ENCODE results near the gene SPATA25. TPM values are rescaled to one million over a fixed set of nuclear protein-coding genes. Genes with fewer than 3 reads are reported as not detected.

SPATA25 gene
- total RNA-seq, 2 experiments from 2014 or later: 0.49 to 1.3 TPM

- DNase-seq (no peak), ATAC-seq (ENCODE audit: poor library complexity) (no peak)
- Histone ChIP-seq H3K9me3 (ENCODE audit: control insufficient read depth in 1 of 2, insufficient read depth in 1 of 2, low read length in 2 of 2) (no peaks in the 10 kb centered on the region), H3K36me3 (ENCODE audit: insufficient read depth, low read length) (peaks cover 37% of the 10 kb centered on the region), H3K4me1 (ENCODE audit: insufficient read depth, low read length) (peaks cover 39% of the 10 kb centered on the region), H3K4me3 (ENCODE audit: low read length) (no peak overlapping the region), H3K27me3 (ENCODE audit: control insufficient read depth in 1 of 2, insufficient read depth in 2 of 2, low read length in 2 of 2) (no peaks in the 10 kb centered on the region), H3K27ac (ENCODE audit: low read depth in 1 of 2, low read length in 2 of 2) (no peak overlapping the region)
- H3K27me3 Mint-ChIP-seq: no peaks in the 10 kb centered on the region
- H3K9me3 Mint-ChIP-seq: no peaks in the 10 kb centered on the region
- peak overlapping the region; percentile 48 for H3K4me3 Mint-ChIP-seq
- peaks cover 76% of the 10 kb centered on the region for H3K36me3 Mint-ChIP-seq (ENCODE audit: low read depth)
- peaks cover 44% of the 10 kb centered on the region for H3K4me1 Mint-ChIP-seq (ENCODE audit: low read depth)
- TF ChIP-seq, protein P1, sequence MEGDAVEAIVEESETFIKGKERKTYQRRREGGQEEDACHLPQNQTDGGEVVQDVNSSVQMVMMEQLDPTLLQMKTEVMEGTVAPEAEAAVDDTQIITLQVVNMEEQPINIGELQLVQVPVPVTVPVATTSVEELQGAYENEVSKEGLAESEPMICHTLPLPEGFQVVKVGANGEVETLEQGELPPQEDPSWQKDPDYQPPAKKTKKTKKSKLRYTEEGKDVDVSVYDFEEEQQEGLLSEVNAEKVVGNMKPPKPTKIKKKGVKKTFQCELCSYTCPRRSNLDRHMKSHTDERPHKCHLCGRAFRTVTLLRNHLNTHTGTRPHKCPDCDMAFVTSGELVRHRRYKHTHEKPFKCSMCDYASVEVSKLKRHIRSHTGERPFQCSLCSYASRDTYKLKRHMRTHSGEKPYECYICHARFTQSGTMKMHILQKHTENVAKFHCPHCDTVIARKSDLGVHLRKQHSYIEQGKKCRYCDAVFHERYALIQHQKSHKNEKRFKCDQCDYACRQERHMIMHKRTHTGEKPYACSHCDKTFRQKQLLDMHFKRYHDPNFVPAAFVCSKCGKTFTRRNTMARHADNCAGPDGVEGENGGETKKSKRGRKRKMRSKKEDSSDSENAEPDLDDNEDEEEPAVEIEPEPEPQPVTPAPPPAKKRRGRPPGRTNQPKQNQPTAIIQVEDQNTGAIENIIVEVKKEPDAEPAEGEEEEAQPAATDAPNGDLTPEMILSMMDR (IDR thresholded peaks at IDR 0.05): no peak
- CTCF ChIA-PET: no interaction called here
- H3K27ac Mint-ChIP-seq: no peak overlapping the region
- POLR2A ChIA-PET: interaction anchor here (1.6 kb wide), 1 partner anchor 27 kb away, joined by 7 read pairs; the partner anchor contains the start of gene ZSWIM1
- intact Hi-C loops (cut with DNase I, micrococcal nuclease): no loop called here
These were observed 33.9 kb downstream of the SPATA25 start for GRCh38 chr20:45853484-45853883.

DNA sequence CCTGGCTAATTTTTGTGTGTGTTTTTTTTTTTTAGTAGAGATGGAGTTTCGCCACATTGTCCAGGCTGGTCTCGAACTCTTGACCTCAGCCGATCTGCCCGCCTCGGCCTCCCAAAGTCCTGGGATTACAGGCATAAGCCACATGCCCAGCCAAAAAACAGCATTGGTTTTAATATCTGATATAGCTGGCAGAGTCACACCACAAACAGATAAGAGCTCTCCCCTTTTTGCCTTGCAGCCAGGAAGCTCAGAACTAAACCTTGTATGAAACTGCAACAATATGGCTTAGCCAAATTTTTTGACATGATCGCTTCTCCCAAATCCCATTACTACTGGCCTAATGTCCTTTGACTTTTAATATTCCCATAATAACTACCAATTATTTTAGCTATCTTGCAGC is 35.1 kb downstream of the SPATA25 start:
- H3K4me1 Mint-ChIP-seq (ENCODE audit: low read depth): peaks cover 33% of the 10 kb centered on the region
- H3K27me3 Mint-ChIP-seq: no peaks in the 10 kb centered on the region
- CTCF ChIA-PET: no interaction called here
- no peaks in the 10 kb centered on the region for H3K9me3 Mint-ChIP-seq
- ATAC-seq (ENCODE audit: poor library complexity) (no peak), DNase-seq (no peak)
- peaks cover 45% of the 10 kb centered on the region for H3K36me3 ChIP-seq (ENCODE audit: insufficient read depth, low read length)
- H3K9me3 ChIP-seq (ENCODE audit: control insufficient read depth in 1 of 2, insufficient read depth in 1 of 2, low read length in 2 of 2): no peaks in the 10 kb centered on the region
- no peaks in the 10 kb centered on the region for H3K27me3 ChIP-seq (ENCODE audit: control insufficient read depth in 1 of 2, insufficient read depth in 2 of 2, low read length in 2 of 2)
- intact Hi-C loops (cut with DNase I, micrococcal nuclease): no loop called here
- no peak overlapping the region for H3K4me3 ChIP-seq (ENCODE audit: low read length)
- H3K27ac ChIP-seq (ENCODE audit: low read depth in 1 of 2, low read length in 2 of 2): no peak overlapping the region
- no peak overlapping the region for H3K4me3 Mint-ChIP-seq
- H3K36me3 Mint-ChIP-seq (ENCODE audit: low read depth): peaks cover 83% of the 10 kb centered on the region
- peaks cover 27% of the 10 kb centered on the region for H3K4me1 ChIP-seq (ENCODE audit: insufficient read depth, low read length)
- POLR2A ChIA-PET: interaction anchor here (1.6 kb wide), 1 partner anchor 29 kb away, joined by 7 read pairs; the partner anchor contains the start of gene ZSWIM1
- TF ChIP-seq, protein P1 (IDR thresholded peaks at IDR 0.05): no peak
- H3K27ac Mint-ChIP-seq: no peak overlapping the region

GRCh38 chr20:45851501-45851900 is 35.9 kb downstream of the SPATA25 start:
- Mint-ChIP-seq H3K9me3 (no peaks in the 10 kb centered on the region), H3K27ac (no peak overlapping the region), H3K27me3 (no peaks in the 10 kb centered on the region), H3K4me3 (no peak overlapping the region), H3K36me3 (ENCODE audit: low read depth) (peaks cover 83% of the 10 kb centered on the region), H3K4me1 (ENCODE audit: low read depth) (peaks cover 24% of the 10 kb centered on the region)
- ChIA-PET POLR2A (no interaction called here), CTCF (no interaction called here)
- Histone ChIP-seq H3K4me3 (ENCODE audit: low read length) (no peak overlapping the region), H3K27ac (ENCODE audit: low read depth in 1 of 2, low read length in 2 of 2) (no peak overlapping the region), H3K9me3 (ENCODE audit: control insufficient read depth in 1 of 2, insufficient read depth in 1 of 2, low read length in 2 of 2) (no peaks in the 10 kb centered on the region), H3K27me3 (ENCODE audit: control insufficient read depth in 1 of 2, insufficient read depth in 2 of 2, low read length in 2 of 2) (no peaks in the 10 kb centered on the region), H3K36me3 (ENCODE audit: insufficient read depth, low read length) (peaks cover 49% of the 10 kb centered on the region), H3K4me1 (ENCODE audit: insufficient read depth, low read length) (peaks cover 22% of the 10 kb centered on the region)
- TF ChIP-seq, protein P1 (IDR thresholded peaks at IDR 0.05): no peak
- intact Hi-C loops (cut with DNase I, micrococcal nuclease): no loop called here
- DNase-seq: no peak
- no peak for ATAC-seq (ENCODE audit: poor library complexity)
